ENCODE results near the gene PLCB1. TPM values are rescaled to one million over a fixed set of nuclear protein-coding genes. Genes with fewer than 3 reads are reported as not detected.

Gene PLCB1
- total RNA-seq, 3 donors from 2014 or later = 7.2 to 50.7 (median 8.8) TPM

DNA sequence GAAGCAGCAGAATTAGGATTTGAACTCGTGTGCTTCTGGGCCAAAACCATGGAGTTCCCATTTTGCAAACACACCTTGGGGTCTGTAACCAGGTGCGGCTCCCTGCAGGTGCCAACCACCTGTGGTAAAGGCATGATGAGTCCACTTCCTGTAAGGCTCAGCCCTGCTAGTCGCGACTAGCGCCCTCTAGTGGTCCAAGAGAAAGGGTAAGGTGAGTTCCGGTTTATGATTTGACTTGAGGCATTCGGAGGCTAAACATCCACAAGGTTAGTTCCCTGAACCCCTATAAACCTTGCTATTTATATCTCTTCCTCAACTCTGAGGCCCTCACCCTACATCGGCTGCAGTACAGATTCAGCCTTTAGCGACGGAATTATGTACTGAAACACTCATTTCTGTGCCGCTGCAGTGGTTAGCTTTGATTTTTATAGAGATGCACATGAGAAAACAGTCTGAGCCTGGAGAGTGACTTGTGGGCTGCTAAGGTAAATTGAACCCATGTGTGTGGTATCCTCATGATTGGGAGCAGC is 173.4 kb downstream of the PLCB1 start:
- TF ChIP-seq, protein P1, sequence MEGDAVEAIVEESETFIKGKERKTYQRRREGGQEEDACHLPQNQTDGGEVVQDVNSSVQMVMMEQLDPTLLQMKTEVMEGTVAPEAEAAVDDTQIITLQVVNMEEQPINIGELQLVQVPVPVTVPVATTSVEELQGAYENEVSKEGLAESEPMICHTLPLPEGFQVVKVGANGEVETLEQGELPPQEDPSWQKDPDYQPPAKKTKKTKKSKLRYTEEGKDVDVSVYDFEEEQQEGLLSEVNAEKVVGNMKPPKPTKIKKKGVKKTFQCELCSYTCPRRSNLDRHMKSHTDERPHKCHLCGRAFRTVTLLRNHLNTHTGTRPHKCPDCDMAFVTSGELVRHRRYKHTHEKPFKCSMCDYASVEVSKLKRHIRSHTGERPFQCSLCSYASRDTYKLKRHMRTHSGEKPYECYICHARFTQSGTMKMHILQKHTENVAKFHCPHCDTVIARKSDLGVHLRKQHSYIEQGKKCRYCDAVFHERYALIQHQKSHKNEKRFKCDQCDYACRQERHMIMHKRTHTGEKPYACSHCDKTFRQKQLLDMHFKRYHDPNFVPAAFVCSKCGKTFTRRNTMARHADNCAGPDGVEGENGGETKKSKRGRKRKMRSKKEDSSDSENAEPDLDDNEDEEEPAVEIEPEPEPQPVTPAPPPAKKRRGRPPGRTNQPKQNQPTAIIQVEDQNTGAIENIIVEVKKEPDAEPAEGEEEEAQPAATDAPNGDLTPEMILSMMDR (IDR thresholded peaks at IDR 0.05) = peak; percentile 55
- no peaks in the 10 kb centered on the region for H3K9me3 ChIP-seq
- no peaks in the 10 kb centered on the region for H3K4me1 ChIP-seq (ENCODE audit: low read depth)
- peak; percentile 51 to 77 (median 59) for DNase-seq
- peak; percentile 89 for ATAC-seq
- H3K36me3 ChIP-seq (ENCODE audit: low read depth) = no peaks in the 10 kb centered on the region
- H3K4me3 ChIP-seq = no peak overlapping the region
- intact Hi-C loops (cut with DNase I, micrococcal nuclease) = no loop called here

DNA sequence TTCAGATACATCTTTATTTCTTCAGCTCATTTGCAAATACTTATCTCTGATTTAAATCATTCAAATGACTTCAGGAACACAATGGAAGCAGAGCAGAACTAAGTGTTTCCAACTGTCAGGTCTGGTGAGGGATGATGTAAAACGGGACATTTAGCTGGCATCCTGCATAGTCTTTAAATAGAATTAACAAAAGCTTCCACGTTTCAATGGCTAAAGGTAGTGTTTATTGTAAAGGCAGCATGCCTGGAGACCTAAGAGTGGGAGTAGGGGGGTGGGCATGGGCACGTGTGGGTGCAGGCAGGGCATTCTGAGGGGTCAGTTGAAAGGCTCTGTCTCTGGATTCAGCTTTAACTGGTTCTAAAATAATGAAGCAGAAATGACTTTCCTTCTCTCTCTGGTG is 174.9 kb downstream of the PLCB1 start:
- Histone ChIP-seq H3K4me3 (no peak overlapping the region), H3K36me3 (ENCODE audit: low read depth) (no peaks in the 10 kb centered on the region), H3K4me1 (ENCODE audit: low read depth) (no peaks in the 10 kb centered on the region), H3K9me3 (no peaks in the 10 kb centered on the region)
- ATAC-seq (no peak), DNase-seq (no peak)
- TF ChIP-seq, protein P1 (IDR thresholded peaks at IDR 0.05) = no peak
- intact Hi-C loops (cut with DNase I, micrococcal nuclease) = no loop called here

DNA sequence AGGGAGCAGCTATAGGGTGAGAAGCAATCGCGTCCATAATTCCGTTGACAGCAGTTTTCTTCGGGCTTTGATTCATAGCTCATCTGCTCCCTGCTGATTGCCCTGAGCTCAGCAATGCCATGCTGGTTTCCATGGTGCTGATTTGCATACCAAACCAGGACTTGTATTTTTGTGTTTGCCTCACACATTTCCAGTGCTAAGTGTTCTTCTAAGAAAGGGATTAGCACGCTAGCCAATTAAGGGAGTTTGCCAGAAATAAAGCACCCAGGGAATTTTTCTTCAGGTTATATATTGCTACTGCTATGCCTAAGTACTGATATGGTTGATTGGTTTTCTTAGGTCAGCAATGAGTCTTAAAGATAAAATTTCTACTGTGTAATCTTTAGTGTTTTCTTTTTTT is 177.6 kb downstream of the PLCB1 start:
- Histone ChIP-seq H3K9me3 (no peaks in the 10 kb centered on the region), H3K36me3 (ENCODE audit: low read depth) (no peaks in the 10 kb centered on the region), H3K4me1 (ENCODE audit: low read depth) (no peaks in the 10 kb centered on the region), H3K4me3 (no peak overlapping the region)
- TF ChIP-seq, protein P1 (IDR thresholded peaks at IDR 0.05) = no peak
- DNase-seq (no peak), ATAC-seq (no peak)
- intact Hi-C loops (cut with DNase I, micrococcal nuclease) = no loop called here

DNA sequence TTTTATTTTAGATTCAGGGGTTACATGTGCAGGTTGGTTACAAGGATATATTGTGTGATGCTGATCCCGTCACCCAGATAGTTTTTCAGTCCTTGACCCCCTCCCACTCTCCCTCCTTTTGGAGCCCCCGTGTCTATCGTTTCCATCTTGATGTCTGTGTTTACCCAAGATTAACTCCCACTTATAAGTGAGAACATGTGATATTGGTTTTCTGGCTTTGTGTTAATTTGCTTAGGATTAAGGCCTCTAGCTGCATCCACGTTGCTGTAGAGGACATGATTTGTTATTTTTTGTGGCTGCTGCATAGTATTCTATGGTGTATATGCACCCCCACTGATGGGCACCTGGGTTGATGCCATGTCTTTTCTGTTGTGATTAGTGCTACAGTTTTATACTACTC is 178.6 kb downstream of the PLCB1 start:
- Histone ChIP-seq H3K4me3 (no peak overlapping the region), H3K4me1 (ENCODE audit: low read depth) (no peaks in the 10 kb centered on the region), H3K36me3 (ENCODE audit: low read depth) (no peaks in the 10 kb centered on the region), H3K9me3 (no peaks in the 10 kb centered on the region)
- ATAC-seq (no peak), DNase-seq (no peak)
- TF ChIP-seq, protein P1 (IDR thresholded peaks at IDR 0.05) = no peak
- intact Hi-C loops (cut with DNase I, micrococcal nuclease) = no loop called here

DNA sequence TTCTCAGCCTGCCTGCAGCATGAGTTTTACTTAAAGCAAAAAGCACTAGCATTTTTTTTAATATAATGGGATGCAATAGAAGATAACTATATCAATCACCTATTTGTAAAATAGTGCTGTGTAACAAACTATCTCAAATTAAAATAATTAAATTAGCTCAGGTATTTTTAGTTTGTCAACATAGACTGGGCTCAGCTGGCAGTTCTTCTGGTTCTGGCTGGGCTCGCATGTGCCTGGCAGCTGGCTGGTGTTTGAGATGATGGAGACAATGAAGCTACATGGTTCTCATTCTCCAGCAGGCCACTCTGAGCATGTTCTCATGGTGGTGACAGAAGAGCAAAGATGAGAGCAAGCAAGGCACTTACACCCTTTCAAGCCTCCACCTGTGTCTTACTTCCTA is 181.0 kb downstream of the PLCB1 start:
- Histone ChIP-seq H3K4me3 (no peak overlapping the region), H3K36me3 (ENCODE audit: low read depth) (no peaks in the 10 kb centered on the region), H3K9me3 (no peaks in the 10 kb centered on the region), H3K4me1 (ENCODE audit: low read depth) (no peaks in the 10 kb centered on the region)
- TF ChIP-seq, protein P1 (IDR thresholded peaks at IDR 0.05) = no peak
- intact Hi-C loops (cut with DNase I, micrococcal nuclease) = no loop called here
- ATAC-seq (no peak), DNase-seq (no peak)

All from mucosa of descending colon (tissue), 3 donors.